ENCODE data around the gene SSX2B.
"Not testable (repeated sequence)": the region's sequence is repeated elsewhere in the genome, so short reads cannot be mapped to it uniquely, and the experiment has no call there.

The SSX2B gene, protein sequence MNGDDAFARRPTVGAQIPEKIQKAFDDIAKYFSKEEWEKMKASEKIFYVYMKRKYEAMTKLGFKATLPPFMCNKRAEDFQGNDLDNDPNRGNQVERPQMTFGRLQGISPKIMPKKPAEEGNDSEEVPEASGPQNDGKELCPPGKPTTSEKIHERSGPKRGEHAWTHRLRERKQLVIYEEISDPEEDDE

DNA sequence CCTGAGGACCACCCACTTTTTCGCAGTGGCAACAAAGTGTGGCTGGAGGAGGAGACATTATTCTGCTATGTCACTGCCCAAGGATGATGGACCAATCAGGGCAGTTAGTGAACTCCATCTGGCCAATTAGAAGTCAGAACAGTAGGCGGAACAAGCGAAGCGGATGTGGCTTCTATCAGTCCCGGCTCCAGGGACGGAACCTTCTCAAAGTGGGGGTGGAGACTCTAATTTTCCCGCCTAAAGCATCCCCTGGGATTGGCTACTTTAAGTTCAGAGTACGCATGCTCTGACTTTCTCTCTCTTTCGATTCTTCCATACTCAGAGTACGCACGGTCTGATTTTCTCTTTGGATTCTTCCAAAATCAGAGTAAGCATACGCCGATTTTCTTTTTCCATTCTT is at the start of gene SSX2B:
TSS of gene SSX2B (plus strand) at position 301 of the 400 bp plus-strand sequence. CDS start 1,429 bp downstream, outside the sequence.
- DNase-seq, result not testable (repeated sequence)

DNA sequence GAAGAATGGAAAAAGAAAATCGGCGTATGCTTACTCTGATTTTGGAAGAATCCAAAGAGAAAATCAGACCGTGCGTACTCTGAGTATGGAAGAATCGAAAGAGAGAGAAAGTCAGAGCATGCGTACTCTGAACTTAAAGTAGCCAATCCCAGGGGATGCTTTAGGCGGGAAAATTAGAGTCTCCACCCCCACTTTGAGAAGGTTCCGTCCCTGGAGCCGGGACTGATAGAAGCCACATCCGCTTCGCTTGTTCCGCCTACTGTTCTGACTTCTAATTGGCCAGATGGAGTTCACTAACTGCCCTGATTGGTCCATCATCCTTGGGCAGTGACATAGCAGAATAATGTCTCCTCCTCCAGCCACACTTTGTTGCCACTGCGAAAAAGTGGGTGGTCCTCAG is 44.0 kb upstream of the SSX2B start, which contains the start of gene SSX2:
TSS of gene SSX2 (minus strand) at position 101 of the 400 bp plus-strand sequence. CDS start 1,429 bp downstream, outside the sequence.
- not testable (repeated sequence) for DNase-seq

DNA sequence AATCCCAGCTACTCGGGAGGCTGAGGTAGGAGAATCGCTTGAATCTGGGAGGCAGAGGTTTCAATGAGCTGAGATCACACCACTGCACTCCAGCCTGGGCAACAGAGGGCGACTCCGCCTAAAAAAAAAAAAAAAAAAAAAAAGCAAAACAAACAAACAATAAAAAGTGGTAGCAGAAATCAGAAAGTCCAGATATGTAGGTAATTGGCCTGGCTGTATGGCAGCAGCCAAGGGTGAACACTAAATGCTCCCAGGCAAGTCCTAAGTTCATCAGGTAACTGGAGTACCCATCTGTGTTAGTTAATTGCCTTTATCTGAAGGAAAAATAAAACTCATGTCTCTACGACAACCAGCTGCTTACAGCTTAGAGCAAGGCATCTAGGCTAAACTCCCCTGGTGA is 14.9 kb downstream of the SSX2B start:
- DNase-seq, result not testable (repeated sequence)

DNA sequence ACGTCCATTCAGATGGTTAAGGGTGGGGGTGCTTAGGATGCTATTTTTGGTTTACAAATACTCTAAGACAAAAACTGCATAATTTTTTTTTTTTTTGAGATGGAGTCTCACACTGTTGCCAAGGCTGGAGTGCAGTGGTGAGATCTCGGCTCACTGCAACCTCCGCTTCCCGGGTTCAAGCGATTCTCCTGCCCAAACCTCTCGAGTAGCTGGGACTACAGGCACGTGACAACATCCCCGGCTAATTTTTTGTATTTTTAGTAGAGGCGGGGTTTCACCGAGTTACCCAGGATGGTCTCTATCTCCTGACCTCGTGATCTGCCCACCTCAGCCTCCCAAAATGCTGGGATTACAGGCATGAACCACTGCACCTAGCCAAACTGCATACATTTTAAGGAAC is 22.5 kb downstream of the SSX2B start:
- not testable (repeated sequence) for DNase-seq

DNA sequence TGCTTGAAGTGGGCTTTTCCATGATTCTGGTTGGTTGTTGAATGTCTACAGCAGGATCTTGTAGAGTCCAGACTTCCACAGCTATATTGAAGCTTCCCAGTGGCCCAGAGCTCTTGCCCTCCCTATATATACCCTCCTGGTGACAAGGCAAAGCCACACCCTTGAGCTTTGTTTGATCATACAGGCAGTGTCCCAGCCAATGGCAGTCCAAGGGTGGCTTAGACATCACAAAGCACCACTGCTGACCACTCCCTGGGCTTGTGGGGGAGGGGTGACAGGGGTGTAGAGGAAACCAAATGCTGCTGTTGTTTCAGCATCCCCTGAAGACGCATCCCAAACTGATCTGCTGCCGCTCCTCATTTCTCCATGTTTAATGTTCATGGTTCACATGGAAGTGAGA is 46.3 kb downstream of the SSX2B start, which contains the start of gene SPANXN5:
TSS of gene SPANXN5 (minus strand) at position 101 of the 400 bp plus-strand sequence. CDS start at position 22, 79 bp downstream.
- DNase-seq, result not testable (repeated sequence)

DNA sequence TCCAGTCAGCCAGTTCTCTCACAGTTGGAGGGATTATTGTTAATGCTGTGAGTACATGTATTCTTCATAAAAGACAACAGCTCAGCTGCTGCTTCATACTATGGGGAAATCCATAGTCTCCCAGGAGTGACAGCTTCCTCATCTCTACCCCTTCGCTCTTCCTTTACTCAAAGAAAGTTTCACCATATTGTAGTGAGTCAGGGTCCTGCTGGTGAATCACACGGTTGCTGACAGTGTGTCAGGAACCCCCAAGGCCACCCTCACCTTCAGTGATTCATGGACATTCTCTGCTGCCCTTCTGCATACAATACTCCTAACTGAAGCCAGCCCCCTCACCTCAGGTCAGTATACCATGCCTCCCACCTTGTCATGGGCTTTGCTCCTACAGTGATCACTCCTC is 53.8 kb downstream of the SSX2B start:
- DNase-seq, result not testable (repeated sequence)
